B cell (primary cell): ENCODE results near the gene LRCH1. TPM values are rescaled to one million over a fixed set of nuclear protein-coding genes. Genes with fewer than 3 reads are reported as not detected.
"Not testable (repeated sequence)": the region's sequence is repeated elsewhere in the genome, so short reads cannot be mapped to it uniquely, and the experiment has no call there.

Source experiments
- ATAC-seq: fragments of 200-7000 bp; cut with Tn5 transposase; one replicate; pipeline ENCODE4 v1.10.0; 2021; ENCODE audit warnings: low read depth, mild to moderate bottlenecking, moderate number of reproducible peaks, moderate library complexity
- CTCF ChIA-PET: fragments of 350-600 bp; sonication (Branson Sonifier 250); formaldehyde crosslinking; loops from one replicate; lab custom pipeline; 2021; ENCODE audit warnings: antibody characterized with exemption, inconsistent platforms; lab: Charles Lee
- POLR2A ChIA-PET: fragments of 350-600 bp; sonication (Branson Sonifier 250); formaldehyde crosslinking; loops from one replicate; lab custom pipeline; 2021; ENCODE audit warnings: antibody characterized with exemption; lab: Charles Lee
- DNase-seq: peaks from one replicate; pipeline ENCODE4 v3.0.0; 2013
- H2AFZ ChIP-seq: 2 replicates; pipeline ENCODE4 v1.6.1; 2012; ENCODE audit warnings: mild to moderate bottlenecking, low read depth, low read length; ENCODE audit not compliant: insufficient read depth, poor library complexity, severe bottlenecking
- H3K27ac ChIP-seq, 2 donors: 1 replicate in 1 of 2; 2 replicates in 1 of 2; pipeline ENCODE4 v1.5.1; 2012 to 2013; ENCODE audit warnings: low read length in 2 of 2, mild to moderate bottlenecking in 2 of 2, moderate library complexity in 1 of 2
- H3K27me3 ChIP-seq, 4 experiments: fragments of 200-600 bp in 1 of 4; sonication (generic) in 1 of 4; replicated peaks in 1 of 4; 1 replicate in 2 of 4; 2 replicates in 2 of 4; pipeline versions ENCODE4 v1.6.1 to v1.7.0; 2013 to 2016; ENCODE audit warnings: low read length in 3 of 4, mild to moderate bottlenecking in 2 of 4, mixed read lengths in 1 of 4, moderate library complexity in 1 of 4; ENCODE audit not compliant: insufficient read depth in 4 of 4, control insufficient read depth in 3 of 4; ENCODE audit errors: control extremely low read depth in 1 of 4
- H3K36me3 ChIP-seq, 2 experiments: replicated peaks in 1 of 2; 1 replicate in 1 of 2; 2 replicates in 1 of 2; pipeline versions ENCODE4 v1.6.1 to v1.7.1; 2013; ENCODE audit warnings: low read length in 1 of 2; ENCODE audit not compliant: insufficient read depth in 2 of 2, control insufficient read depth in 1 of 2; ENCODE audit errors: control extremely low read depth in 1 of 2, extremely low read depth in 1 of 2
- H3K4me1 ChIP-seq, 2 donors: fragments of 200-600 bp in 1 of 2; sonication (generic) in 1 of 2; 1 replicate in 1 of 2; 2 replicates in 1 of 2; pipeline versions ENCODE4 v1.5.1 to v1.6.1; 2013 to 2017; ENCODE audit warnings: low read length in 2 of 2; ENCODE audit not compliant: control insufficient read depth in 2 of 2, insufficient read depth in 2 of 2
- H3K4me2 ChIP-seq: replicated peaks from 2 replicates; pipeline ENCODE3; 2012; ENCODE audit warnings: mild to moderate bottlenecking, low read depth, low read length; ENCODE audit not compliant: poor library complexity, severe bottlenecking
- H3K4me3 ChIP-seq, 5 experiments: fragments of 200-600 bp in 1 of 5; sonication (generic) in 1 of 5; 1 replicate in 3 of 5; 2 replicates in 2 of 5; pipeline versions ENCODE4 v1.5.1 to v1.7.0; 2011 to 2016; ENCODE audit warnings: low read length in 4 of 5, mild to moderate bottlenecking in 4 of 5, low read depth in 2 of 5, control low read depth in 1 of 5, moderate library complexity in 1 of 5; ENCODE audit not compliant: insufficient read depth in 1 of 5; ENCODE audit errors: control extremely low read depth in 1 of 5, extremely low read depth in 1 of 5
- H3K79me2 ChIP-seq: fragments of 200-600 bp; sonication (generic); one replicate; pipeline ENCODE4 v1.6.0; 2016; ENCODE audit warnings: low read length; ENCODE audit not compliant: control insufficient read depth, insufficient read depth
- H3K9ac ChIP-seq: fragments of 200-600 bp; sonication (generic); 2 replicates; pipeline ENCODE4 v1.6.1; 2017; ENCODE audit warnings: mild to moderate bottlenecking, low read length, moderate library complexity
- H3K9me3 ChIP-seq, 3 donors: one replicate each; pipeline versions ENCODE4 v1.6.1 to v1.7.1; 2013; ENCODE audit warnings: low read length in 2 of 3; ENCODE audit not compliant: control insufficient read depth in 2 of 3, insufficient read depth in 1 of 3; ENCODE audit errors: control extremely low read depth in 1 of 3
- H4K20me1 ChIP-seq: 2 replicates; pipeline ENCODE4 v1.6.0; 2012; ENCODE audit warnings: mild to moderate bottlenecking, low read length; ENCODE audit not compliant: insufficient read depth, control insufficient read depth, poor library complexity, severe bottlenecking
- H3K27ac Mint-ChIP-seq: one replicate; pipeline ENCODE4 v1.8.0; 2021; ENCODE audit warnings: mixed read lengths
- H3K27me3 Mint-ChIP-seq: one replicate; pipeline ENCODE4 v1.8.0; 2021; ENCODE audit warnings: mixed read lengths
- H3K4me1 Mint-ChIP-seq: one replicate; pipeline ENCODE4 v1.8.0; 2021; ENCODE audit warnings: mixed read lengths
- H3K4me3 Mint-ChIP-seq: one replicate; pipeline ENCODE4 v1.8.0; 2021; ENCODE audit warnings: mixed read lengths
- H3K9me3 Mint-ChIP-seq: one replicate; pipeline ENCODE4 v1.8.0; 2022; ENCODE audit warnings: mixed read lengths; ENCODE audit not compliant: insufficient read depth
- EZH2 ChIP-seq: IDR thresholded peaks from 2 replicates; pipeline ENCODE4 v1.6.1; 2012; ENCODE audit warnings: borderline replicate concordance, low read depth, mild to moderate bottlenecking, moderate library complexity, low read length; ENCODE audit not compliant: insufficient read depth, poor library complexity, severe bottlenecking
- WGBS: methylation state at CpG from one replicate; pipeline ENCODE4 v1.1.5; 2013; ENCODE audit warnings: missing lambda C conversion rate; ENCODE audit not compliant: insufficient coverage; 5-methylcytosine and 5-hydroxymethylcytosine counted together
- intact Hi-C: fragments of 100-400 bp; cut with micrococcal nuclease; formaldehyde crosslinking; loops from one replicate; pipeline ENCODE4 v1.10.0; 2022
- polyA plus RNA-seq: library from polyadenylated mRNA; depleted of rRNA; stranded (reverse); fragments of >200 nt; gene quantifications from 2 replicates; pipeline ENCODE4 v1.2.3, GENCODE V29; 2012
- total RNA-seq, 2 donors: library from RNA; stranded (reverse); fragments of 120-200 nt in 1 of 2; gene quantifications; 1 replicate in 1 of 2; 2 replicates in 1 of 2; pipeline versions ENCODE4 v1.2.3 to v1.2.4, GENCODE V29; 2013 to 2022
- TF ChIP-seq, protein P1 (sequence below): fragments of 200-600 bp; IDR thresholded peaks from one replicate; pipeline ENCODE4 v1.8.0; 2022; ENCODE audit warnings: antibody characterized with exemption, mild to moderate bottlenecking

Gene LRCH1
- total and polyA plus RNA-seq, 2 donors (not counting 1 experiment from before 2014, with no cell fraction given): 13.0 to 50.3 TPM

GRCh38 chr13:46515803-46516202, 37.2 kb upstream of the LRCH1 start:
- Histone ChIP-seq H3K4me1 (no peaks in the 10 kb centered on the region), H3K9ac (no peak overlapping the region), H3K9me3 (no peaks in the 10 kb centered on the region), H4K20me1 (no peaks in the 10 kb centered on the region), H3K27ac (no peak overlapping the region), H3K4me2 (no peak overlapping the region), H3K36me3 (no peaks in the 10 kb centered on the region), H3K79me2 (no peaks in the 10 kb centered on the region), H3K4me3 (no peak overlapping the region), H2AFZ (no peak overlapping the region), H3K27me3 (peaks cover 0 to 3% (median 0%) of the 10 kb centered on the region in 4 experiments)
- intact Hi-C loops: no loop called here
- POLR2A ChIA-PET: no interaction called here
- Mint-ChIP-seq H3K27ac (no peak overlapping the region), H3K9me3 (peaks cover 2% of the 10 kb centered on the region), H3K4me3 (no peak overlapping the region), H3K27me3 (peaks cover 22% of the 10 kb centered on the region), H3K4me1 (no peaks in the 10 kb centered on the region)
- WGBS: 68% methylated on average over 2 of the region's 2 CpGs
- CTCF ChIA-PET: no interaction called here
- DNase-seq (no peak), ATAC-seq (no peak)
- TF ChIP-seq, protein P1, sequence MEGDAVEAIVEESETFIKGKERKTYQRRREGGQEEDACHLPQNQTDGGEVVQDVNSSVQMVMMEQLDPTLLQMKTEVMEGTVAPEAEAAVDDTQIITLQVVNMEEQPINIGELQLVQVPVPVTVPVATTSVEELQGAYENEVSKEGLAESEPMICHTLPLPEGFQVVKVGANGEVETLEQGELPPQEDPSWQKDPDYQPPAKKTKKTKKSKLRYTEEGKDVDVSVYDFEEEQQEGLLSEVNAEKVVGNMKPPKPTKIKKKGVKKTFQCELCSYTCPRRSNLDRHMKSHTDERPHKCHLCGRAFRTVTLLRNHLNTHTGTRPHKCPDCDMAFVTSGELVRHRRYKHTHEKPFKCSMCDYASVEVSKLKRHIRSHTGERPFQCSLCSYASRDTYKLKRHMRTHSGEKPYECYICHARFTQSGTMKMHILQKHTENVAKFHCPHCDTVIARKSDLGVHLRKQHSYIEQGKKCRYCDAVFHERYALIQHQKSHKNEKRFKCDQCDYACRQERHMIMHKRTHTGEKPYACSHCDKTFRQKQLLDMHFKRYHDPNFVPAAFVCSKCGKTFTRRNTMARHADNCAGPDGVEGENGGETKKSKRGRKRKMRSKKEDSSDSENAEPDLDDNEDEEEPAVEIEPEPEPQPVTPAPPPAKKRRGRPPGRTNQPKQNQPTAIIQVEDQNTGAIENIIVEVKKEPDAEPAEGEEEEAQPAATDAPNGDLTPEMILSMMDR: no peak
- TF ChIP-seq EZH2: no peak

GRCh38 chr13:46516599-46517338, 36.2 kb upstream of the LRCH1 start:
- H3K4me3 Mint-ChIP-seq: no peak overlapping the region
- intact Hi-C loops: no loop called here
- Histone ChIP-seq H4K20me1 (no peaks in the 10 kb centered on the region), H3K79me2 (no peaks in the 10 kb centered on the region), H3K4me3 (no peak overlapping the region), H3K4me2 (no peak overlapping the region), H3K4me1 (no peaks in the 10 kb centered on the region), H2AFZ (no peak overlapping the region), H3K36me3 (no peaks in the 10 kb centered on the region), H3K27me3 (peaks cover 0 to 3% (median 0%) of the 10 kb centered on the region in 4 experiments), H3K9ac (no peak overlapping the region), H3K9me3 (peaks cover 0 to 4% (median 0%) of the 10 kb centered on the region in 3 donors), H3K27ac (no peak overlapping the region)
- peaks cover 22% of the 10 kb centered on the region for H3K27me3 Mint-ChIP-seq
- ATAC-seq (no peak), DNase-seq (no peak)
- peaks cover 6% of the 10 kb centered on the region for H3K9me3 Mint-ChIP-seq
- ChIA-PET POLR2A (no interaction called here), CTCF (interaction anchor here (0.6 kb wide), 1 partner anchor 20 kb away, joined by 3 read pairs; no protein-coding TSS in a partner anchor)
- no peak overlapping the region for H3K27ac Mint-ChIP-seq
- H3K4me1 Mint-ChIP-seq: no peaks in the 10 kb centered on the region
- 100% methylated on average over 1 of the region's 4 CpGs for WGBS
- TF ChIP-seq EZH2: no peak
- TF ChIP-seq, protein P1: no peak

DNA sequence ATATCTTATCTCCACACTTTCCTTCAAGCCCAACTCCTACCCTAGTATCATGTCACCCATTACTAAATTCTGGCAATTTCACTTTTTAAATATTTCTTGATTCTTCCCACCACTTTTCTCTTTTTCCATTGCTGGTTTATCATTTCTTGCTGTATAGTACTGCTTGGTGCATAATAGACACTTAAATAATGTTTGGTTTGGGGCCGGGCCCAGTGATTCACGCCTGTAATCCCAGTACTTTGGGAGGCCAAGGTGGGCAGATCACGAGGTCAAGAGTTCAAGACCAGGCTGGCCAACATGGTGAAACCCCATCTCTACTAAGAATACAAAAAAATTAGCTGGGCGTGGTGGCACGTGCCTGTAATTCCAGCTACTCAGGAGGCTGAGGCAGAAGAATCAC, 35.2 kb upstream of the LRCH1 start:
- CTCF ChIA-PET, H3K4me3 ChIP-seq, H3K4me3 Mint-ChIP-seq, H3K36me3 ChIP-seq, H3K4me1 Mint-ChIP-seq, H3K79me2 ChIP-seq, H3K27ac ChIP-seq, H4K20me1 ChIP-seq, H3K9me3 Mint-ChIP-seq, H3K4me1 ChIP-seq, H3K9ac ChIP-seq, H3K4me2 ChIP-seq, POLR2A ChIA-PET, ATAC-seq, DNase-seq, H3K9me3 ChIP-seq, H2AFZ ChIP-seq, intact Hi-C loops, H3K27me3 ChIP-seq, H3K27ac Mint-ChIP-seq: not testable (repeated sequence)
- H3K27me3 Mint-ChIP-seq: peaks cover 22% of the 10 kb centered on the region
- 80% methylated on average over 3 of the region's 5 CpGs for WGBS
